T-cell (primary cell): ENCODE data around the gene SIRPB2. TPM values are rescaled to one million over a fixed set of nuclear protein-coding genes. Genes with fewer than 3 reads are reported as not detected.

Experiments used
- ATAC-seq, 4 experiments: fragments of 200-7000 bp in 3 of 4; fragments of 150-1000 bp in 1 of 4; cut with Tn5 transposase; replicated peaks in 1 of 4; 1 replicate in 3 of 4; 2 replicates in 1 of 4; pipeline ENCODE4 v1.10.0; 2021; ENCODE audit warnings: moderate library complexity in 3 of 4, mild to moderate bottlenecking in 2 of 4, moderate number of reproducible peaks in 1 of 4
- CTCF ChIA-PET, 2 donors: fragments of 300-600 bp; sonication (Branson Sonifier 250); formaldehyde crosslinking; loops; one replicate each; lab custom pipeline; 2022; ENCODE audit warnings: antibody characterized with exemption in 2 of 2; lab: Charles Lee
- POLR2A ChIA-PET, 2 donors: fragments of 300-600 bp; sonication (Branson Sonifier 250); formaldehyde crosslinking; loops; one replicate each; lab custom pipeline; 2022; ENCODE audit warnings: antibody characterized with exemption in 2 of 2; lab: Charles Lee
- DNase-seq, 35 experiments: peaks; one replicate each; pipeline versions ENCODE4 v3.0.0 to v3.0.0-alpha.2; 2013 to 2023
- H3K27ac ChIP-seq: one replicate; pipeline ENCODE4 v1.5.1; 2013; ENCODE audit warnings: low read length
- H3K27me3 ChIP-seq, 2 experiments: replicated peaks in 1 of 2; 1 replicate in 1 of 2; 2 replicates in 1 of 2; pipeline versions ENCODE4 v1.6.1 to v1.7.0; 2013; ENCODE audit warnings: low read length in 1 of 2, mixed read lengths in 1 of 2; ENCODE audit not compliant: control insufficient read depth in 2 of 2, insufficient read depth in 2 of 2; ENCODE audit errors: extremely low read depth in 1 of 2
- H3K36me3 ChIP-seq, 2 donors: 1 replicate in 1 of 2; 2 replicates in 1 of 2; pipeline versions ENCODE4 v1.6.1 to v1.7.0; 2013; ENCODE audit warnings: low read length in 1 of 2; ENCODE audit not compliant: control insufficient read depth in 2 of 2, insufficient read depth in 1 of 2; ENCODE audit errors: extremely low read depth in 1 of 2
- H3K4me1 ChIP-seq, 2 experiments: 1 replicate in 1 of 2; 2 replicates in 1 of 2; pipeline versions ENCODE4 v1.6.1 to v1.7.0; 2013; ENCODE audit warnings: low read length in 2 of 2, mixed read lengths in 1 of 2; ENCODE audit not compliant: insufficient read depth in 2 of 2, control insufficient read depth in 1 of 2; ENCODE audit errors: extremely low read depth in 1 of 2
- H3K4me3 ChIP-seq, 2 donors: 1 replicate in 1 of 2; 2 replicates in 1 of 2; pipeline versions ENCODE4 v1.5.1 to v1.7.0; 2013; ENCODE audit warnings: mild to moderate bottlenecking in 2 of 2, low read length in 1 of 2, moderate library complexity in 1 of 2; ENCODE audit not compliant: control insufficient read depth in 1 of 2; ENCODE audit errors: extremely low read depth in 1 of 2
- H3K9me3 ChIP-seq: 2 replicates; pipeline ENCODE4 v1.7.0; 2013
- H3K27ac Mint-ChIP-seq, 2 donors: one replicate each; pipeline ENCODE4 v1.8.0; 2020 to 2021; ENCODE audit warnings: mild to moderate bottlenecking in 2 of 2, mixed read lengths in 2 of 2
- H3K27me3 Mint-ChIP-seq, 2 donors: one replicate each; pipeline ENCODE4 v1.8.0; 2021 to 2022; ENCODE audit warnings: mixed read lengths in 2 of 2
- H3K36me3 Mint-ChIP-seq: one replicate; pipeline ENCODE4 v1.8.0; 2021; ENCODE audit warnings: mixed read lengths
- H3K4me1 Mint-ChIP-seq, 3 donors: one replicate each; pipeline ENCODE4 v1.8.0; 2020 to 2022; ENCODE audit warnings: mixed read lengths in 3 of 3, mild to moderate bottlenecking in 1 of 3
- H3K4me3 Mint-ChIP-seq, 3 donors: one replicate each; pipeline ENCODE4 v1.8.0; 2020 to 2022; ENCODE audit warnings: mild to moderate bottlenecking in 3 of 3, mixed read lengths in 3 of 3, moderate library complexity in 3 of 3
- H3K9me3 Mint-ChIP-seq, 3 donors: one replicate each; pipeline ENCODE4 v1.8.0; 2020 to 2022; ENCODE audit warnings: mixed read lengths in 3 of 3
- WGBS: methylation state at CpG from one replicate; pipeline ENCODE4 v1.1.5; 2013; ENCODE audit warnings: missing lambda C conversion rate; ENCODE audit not compliant: insufficient coverage; 5-methylcytosine and 5-hydroxymethylcytosine counted together
- total RNA-seq, 35 experiments: library from RNA in 6 of 35; stranded (reverse) in 6 of 35; fragments of 120-200 nt in 1 of 35; gene quantifications; one replicate each; pipeline versions ENCODE4 v1.2.1 to v1.2.4 and lab custom pipeline; 2013 to 2026

The SIRPB2 gene
- under 1 TPM in 2 of 5 donors, not detected in 3; 0.09 to 0.58 TPM for total RNA-seq
- total RNA-seq (2013) = 0.59 TPM
- total RNA-seq (lab: John Stamatoyannopoulos, UW) = 0 to 0.47 (median 0) reads per million in 29 experiments

- CTCF ChIA-PET = interaction anchor here in 1 of 2 donors (1.1 kb wide), 1 partner anchor 12 kb away, joined by 4 read pairs; no protein-coding TSS in a partner anchor
- H3K27ac ChIP-seq = no peak within 1 kb of the TSS
- H3K27me3 Mint-ChIP-seq = peaks cover 13 to 19% of the 10 kb centered on the region in 2 donors
- H3K4me1 Mint-ChIP-seq = peaks cover 3 to 20% (median 10%) of the 10 kb centered on the region in 3 donors
- H3K27ac Mint-ChIP-seq = no peak within 1 kb of the TSS
- no peaks in the 10 kb centered on the region for H3K36me3 ChIP-seq
- peaks cover 0 to 2% (median 0%) of the 10 kb centered on the region in 3 donors for H3K9me3 Mint-ChIP-seq
- peaks cover 7 to 19% of the 10 kb centered on the region in 2 experiments for H3K4me1 ChIP-seq
- H3K27me3 ChIP-seq = peaks cover 0 to 20% of the 10 kb centered on the region in 2 experiments
- H3K4me3 Mint-ChIP-seq = no peak within 1 kb of the TSS
- H3K4me3 ChIP-seq = no peak within 1 kb of the TSS
- H3K9me3 ChIP-seq = no peaks in the 10 kb centered on the region
- H3K36me3 Mint-ChIP-seq = no peaks in the 10 kb centered on the region
- 21% methylated on average over 9 of the region's 11 CpGs for WGBS
- no peak for ATAC-seq
- POLR2A ChIA-PET = no interaction called here
- peak in 1 of 35 experiments; percentile 26 for DNase-seq
These were observed at the start of gene SIRPB2 for GRCh38 chr20:1491281-1491840. Gene SIRPB2 (minus strand): TSS chr20:1491420. CDS start chr20:1491359, 61 bp downstream.

- H3K27ac Mint-ChIP-seq = no peak overlapping the region
- Histone ChIP-seq H3K27ac (no peak overlapping the region), H3K4me3 (no peak overlapping the region), H3K27me3 (no peaks in the 10 kb centered on the region), H3K36me3 (no peaks in the 10 kb centered on the region), H3K4me1 (no peaks in the 10 kb centered on the region), H3K9me3 (no peaks in the 10 kb centered on the region)
- H3K27me3 Mint-ChIP-seq = no peaks in the 10 kb centered on the region
- POLR2A ChIA-PET = interaction anchor here in 1 of 2 donors (0.6 kb wide), 1 partner anchor 372 kb away, joined by 3 read pairs; no protein-coding TSS in a partner anchor
- CTCF ChIA-PET = interaction anchor here in 1 of 2 donors (0.8 kb wide), 1 partner anchor 36 kb away, joined by 3 read pairs; no protein-coding TSS in a partner anchor
- no peak overlapping the region for H3K4me3 Mint-ChIP-seq
- H3K36me3 Mint-ChIP-seq = no peaks in the 10 kb centered on the region
- peaks cover 4 to 22% (median 13%) of the 10 kb centered on the region in 3 donors for H3K4me1 Mint-ChIP-seq
- peaks cover 0 to 10% (median 6%) of the 10 kb centered on the region in 3 donors for H3K9me3 Mint-ChIP-seq
- no CpG with 5 or more reads among the region's 1 CpG for WGBS
- DNase-seq (no peak), ATAC-seq (no peak)
These were observed 48.7 kb upstream of the SIRPB2 start for GRCh38 chr20:1539816-1540419.

GRCh38 chr20:1538655-1539054, 47.4 kb upstream of the SIRPB2 start:
- H3K27ac ChIP-seq = no peak overlapping the region
- H3K36me3 ChIP-seq = no peaks in the 10 kb centered on the region
- H3K4me3 ChIP-seq = no peak overlapping the region
- peaks cover 4 to 22% (median 13%) of the 10 kb centered on the region in 3 donors for H3K4me1 Mint-ChIP-seq
- no peaks in the 10 kb centered on the region for H3K9me3 ChIP-seq
- ChIA-PET POLR2A (no interaction called here), CTCF (no interaction called here)
- H3K27me3 Mint-ChIP-seq = no peaks in the 10 kb centered on the region
- no peaks in the 10 kb centered on the region for H3K36me3 Mint-ChIP-seq
- H3K9me3 Mint-ChIP-seq = peaks cover 0 to 10% (median 3%) of the 10 kb centered on the region in 3 donors
- H3K4me1 ChIP-seq = no peaks in the 10 kb centered on the region
- H3K27me3 ChIP-seq = peaks cover 0 to 1% of the 10 kb centered on the region in 2 experiments
- no peak overlapping the region for H3K27ac Mint-ChIP-seq
- ATAC-seq = no peak
- no peak for DNase-seq
- H3K4me3 Mint-ChIP-seq = no peak overlapping the region

GRCh38 chr20:1537731-1538058, 46.5 kb upstream of the SIRPB2 start:
- 60% methylated on average over 3 of the region's 4 CpGs for WGBS
- Histone ChIP-seq H3K27me3 (peaks cover 0 to 5% of the 10 kb centered on the region in 2 experiments), H3K27ac (no peak overlapping the region), H3K4me3 (no peak overlapping the region), H3K9me3 (no peaks in the 10 kb centered on the region), H3K36me3 (no peaks in the 10 kb centered on the region), H3K4me1 (no peaks in the 10 kb centered on the region)
- H3K36me3 Mint-ChIP-seq = no peaks in the 10 kb centered on the region
- no peak for ATAC-seq
- ChIA-PET CTCF (no interaction called here), POLR2A (no interaction called here)
- H3K27ac Mint-ChIP-seq = no peak overlapping the region
- H3K27me3 Mint-ChIP-seq = no peaks in the 10 kb centered on the region
- peak in 3 of 35 experiments; percentile 11 to 31 (median 12) for DNase-seq
- H3K4me3 Mint-ChIP-seq = no peak overlapping the region
- peaks cover 0 to 10% (median 0%) of the 10 kb centered on the region in 3 donors for H3K9me3 Mint-ChIP-seq
- peaks cover 4 to 22% (median 13%) of the 10 kb centered on the region in 3 donors for H3K4me1 Mint-ChIP-seq

- H3K36me3 ChIP-seq = no peaks in the 10 kb centered on the region
- Mint-ChIP-seq H3K4me3 (no peak overlapping the region), H3K4me1 (peaks cover 4 to 22% (median 13%) of the 10 kb centered on the region in 3 donors), H3K9me3 (peaks cover 0 to 10% (median 0%) of the 10 kb centered on the region in 3 donors), H3K27me3 (no peaks in the 10 kb centered on the region), H3K27ac (no peak overlapping the region), H3K36me3 (no peaks in the 10 kb centered on the region)
- CTCF ChIA-PET = no interaction called here
- H3K9me3 ChIP-seq = no peaks in the 10 kb centered on the region
- peaks cover 0 to 5% of the 10 kb centered on the region in 2 experiments for H3K27me3 ChIP-seq
- DNase-seq = no peak
- H3K4me1 ChIP-seq = no peaks in the 10 kb centered on the region
- ATAC-seq = no peak
- H3K27ac ChIP-seq = no peak overlapping the region
- 85% methylated on average over 8 of the region's 11 CpGs for WGBS
- H3K4me3 ChIP-seq = no peak overlapping the region
- POLR2A ChIA-PET = no interaction called here
These were observed 45.9 kb upstream of the SIRPB2 start for GRCh38 chr20:1536893-1537730.

- no peaks in the 10 kb centered on the region for H3K36me3 Mint-ChIP-seq
- no peak overlapping the region for H3K4me3 Mint-ChIP-seq
- POLR2A ChIA-PET = no interaction called here
- no peaks in the 10 kb centered on the region for H3K27me3 Mint-ChIP-seq
- WGBS = 96% methylated on average over 2 of the region's 5 CpGs
- DNase-seq (no peak), ATAC-seq (no peak)
- CTCF ChIA-PET = no interaction called here
- no peaks in the 10 kb centered on the region for H3K36me3 ChIP-seq
- no peak overlapping the region for H3K4me3 ChIP-seq
- H3K27ac Mint-ChIP-seq = no peak overlapping the region
- H3K27me3 ChIP-seq = peaks cover 0 to 5% of the 10 kb centered on the region in 2 experiments
- H3K9me3 Mint-ChIP-seq = peaks cover 0 to 5% (median 0%) of the 10 kb centered on the region in 3 donors
- no peaks in the 10 kb centered on the region for H3K9me3 ChIP-seq
- H3K4me1 Mint-ChIP-seq = peaks cover 4 to 22% (median 13%) of the 10 kb centered on the region in 3 donors
- H3K4me1 ChIP-seq = no peaks in the 10 kb centered on the region
- no peak overlapping the region for H3K27ac ChIP-seq
These were observed 44.4 kb upstream of the SIRPB2 start for GRCh38 chr20:1535420-1536175.
